Common myeloid progenitor, CD34-positive (primary cell): ENCODE data around the gene JAG2.
A peak's percentile ranks its signal among the peaks of the same experiment; 100 is the strongest.

ENCODE experiments used
- CTCF ChIA-PET: fragments of 350-600 bp; sonication (Branson Sonifier 250); formaldehyde crosslinking; loops from one replicate; lab custom pipeline; 2021; ENCODE audit warnings: antibody characterized with exemption; lab: Charles Lee
- POLR2A ChIA-PET: fragments of 350-600 bp; sonication (Branson Sonifier 250); formaldehyde crosslinking; loops from one replicate; lab custom pipeline; 2021; ENCODE audit warnings: antibody characterized with exemption; lab: Charles Lee
- DNase-seq, 3 donors: peaks; one replicate each; pipeline versions ENCODE4 v3.0.0 to v3.0.0-alpha.2; 2013
- H3K27ac ChIP-seq, 2 experiments: 1 replicate in 1 of 2; 2 replicates in 1 of 2; pipeline ENCODE4 v1.7.0; 2013; ENCODE audit warnings: inconsistent platforms in 2 of 2, low read length in 2 of 2, mild to moderate bottlenecking in 2 of 2, low read depth in 1 of 2, moderate library complexity in 1 of 2; ENCODE audit not compliant: severe bottlenecking in 2 of 2, insufficient read depth in 1 of 2, poor library complexity in 1 of 2
- H3K27me3 ChIP-seq, 5 experiments: replicated peaks in 2 of 5; 1 replicate in 3 of 5; 2 replicates in 2 of 5; pipeline versions ENCODE4 v1.6.1 to v1.7.0; 2013; ENCODE audit warnings: low read length in 4 of 5, mild to moderate bottlenecking in 2 of 5, moderate library complexity in 2 of 5, inconsistent platforms in 1 of 5; ENCODE audit not compliant: insufficient read depth in 5 of 5, control insufficient read depth in 4 of 5
- H3K36me3 ChIP-seq, 4 experiments: 1 replicate in 2 of 4; 2 replicates in 2 of 4; pipeline versions ENCODE4 v1.6.1 to v1.7.0; 2013; ENCODE audit warnings: low read length in 3 of 4, control low read depth in 1 of 4, mild to moderate bottlenecking in 1 of 4; ENCODE audit not compliant: control insufficient read depth in 4 of 4, insufficient read depth in 4 of 4
- H3K4me1 ChIP-seq, 4 experiments: 1 replicate in 3 of 4; 2 replicates in 1 of 4; pipeline versions ENCODE4 v1.6.1 to v1.7.1; 2013; ENCODE audit warnings: low read length in 3 of 4, mild to moderate bottlenecking in 3 of 4, control low read depth in 1 of 4, inconsistent platforms in 1 of 4, moderate library complexity in 1 of 4; ENCODE audit not compliant: control insufficient read depth in 4 of 4, insufficient read depth in 4 of 4; ENCODE audit errors: control extremely low read depth in 1 of 4
- H3K4me3 ChIP-seq, 7 experiments: 1 replicate in 4 of 7; 2 replicates in 3 of 7; pipeline versions ENCODE4 v1.5.1 to v1.7.0; 2013; ENCODE audit warnings: mild to moderate bottlenecking in 7 of 7, low read length in 6 of 7, moderate library complexity in 6 of 7, inconsistent platforms in 2 of 7, low read depth in 2 of 7, control low read depth in 1 of 7; ENCODE audit not compliant: insufficient read depth in 4 of 7, control insufficient read depth in 1 of 7; ENCODE audit errors: extremely low read depth in 1 of 7
- H3K9me3 ChIP-seq, 5 experiments: 1 replicate in 4 of 5; 2 replicates in 1 of 5; pipeline versions ENCODE4 v1.6.1 to v1.7.1; 2013; ENCODE audit warnings: low read length in 4 of 5, mild to moderate bottlenecking in 2 of 5, inconsistent platforms in 1 of 5, low read depth in 1 of 5, moderate library complexity in 1 of 5; ENCODE audit not compliant: control insufficient read depth in 4 of 5, insufficient read depth in 2 of 5; ENCODE audit errors: control extremely low read depth in 1 of 5
- WGBS: methylation state at CpG from one replicate; pipeline ENCODE4 v1.1.5; 2013; ENCODE audit not compliant: insufficient coverage; 5-methylcytosine and 5-hydroxymethylcytosine counted together

JAG2 gene

GRCh38 chr14:105172476-105172875, 3.9 kb upstream of the JAG2 start:
- POLR2A ChIA-PET = no interaction called here
- H3K9me3 ChIP-seq = no peaks in the 10 kb centered on the region

DNA sequence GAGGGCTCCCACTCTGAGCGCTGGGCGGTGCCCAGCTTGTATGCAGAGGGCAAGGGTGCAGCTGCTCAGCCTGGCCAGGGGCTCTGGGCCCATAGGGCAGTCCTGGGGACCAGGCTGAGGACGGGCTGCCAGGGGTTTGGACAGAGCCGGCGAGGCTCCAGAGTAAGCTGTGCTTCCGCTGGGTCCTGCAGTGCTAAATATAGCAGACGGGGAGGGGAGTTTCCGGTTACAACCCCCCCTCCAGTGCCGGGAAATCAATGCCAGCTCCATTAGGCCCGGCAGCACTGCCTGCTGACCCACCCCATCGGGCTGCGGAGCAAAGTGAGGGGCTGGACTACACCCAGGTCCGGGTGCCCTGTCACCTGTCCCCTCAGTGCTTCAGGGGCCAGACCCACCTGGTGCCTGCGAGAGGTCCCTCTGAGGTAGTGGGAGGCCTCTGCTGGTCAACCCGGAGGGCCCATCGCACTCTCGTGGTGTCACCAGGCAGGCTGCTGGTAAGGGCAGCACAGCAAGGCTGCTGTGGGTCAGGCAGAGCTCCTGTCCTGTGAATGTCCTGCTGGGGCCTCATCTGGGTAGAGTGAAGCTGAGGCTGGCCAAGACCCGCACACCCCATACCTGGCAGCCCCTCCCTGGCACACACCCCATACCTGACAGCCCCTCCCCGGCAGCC, 2.6 kb upstream of the JAG2 start:
- DNase-seq = no peak
- H3K27ac ChIP-seq = no peak overlapping the region
- ChIA-PET CTCF (interaction anchor here (1.1 to 18.8 kb wide), 3 partner anchors 9 to 81 kb away, joined by 4 to 248 read pairs (median 15); no protein-coding TSS in a partner anchor), POLR2A (interaction anchor here (0.6 to 0.9 kb wide), 2 partner anchors 12 to 130 kb away, joined by 3 read pairs; partner anchors contain the start of gene BRF1)
- WGBS = 20% methylated on average over 15 of the region's 19 CpGs
- H3K4me3 ChIP-seq = peak overlapping the region in 3 of 7 experiments; percentile 6 to 38 (median 19)
- no peaks in the 10 kb centered on the region for H3K9me3 ChIP-seq
- H3K27me3 ChIP-seq = peaks cover 0 to 53% (median 31%) of the 10 kb centered on the region in 5 experiments
- H3K36me3 ChIP-seq = no peaks in the 10 kb centered on the region
- H3K4me1 ChIP-seq = peaks cover 0 to 62% (median 54%) of the 10 kb centered on the region in 4 experiments

More at GRCh38 chr14:105172476-105172875, 3.9 kb upstream of the JAG2 start:
- Histone ChIP-seq H3K27me3 (peaks cover 0 to 41% (median 23%) of the 10 kb centered on the region in 5 experiments), H3K27ac (no peak overlapping the region), H3K4me1 (peaks cover 0 to 59% (median 54%) of the 10 kb centered on the region in 4 experiments), H3K4me3 (no peak overlapping the region), H3K36me3 (no peaks in the 10 kb centered on the region)
- DNase-seq = no peak
- CTCF ChIA-PET = interaction anchor here (1.1 to 18.8 kb wide), 3 partner anchors 9 to 28 kb away, joined by 4 to 248 read pairs (median 4); no protein-coding TSS in a partner anchor
- 79% methylated on average over 6 of the region's 7 CpGs for WGBS

DNA sequence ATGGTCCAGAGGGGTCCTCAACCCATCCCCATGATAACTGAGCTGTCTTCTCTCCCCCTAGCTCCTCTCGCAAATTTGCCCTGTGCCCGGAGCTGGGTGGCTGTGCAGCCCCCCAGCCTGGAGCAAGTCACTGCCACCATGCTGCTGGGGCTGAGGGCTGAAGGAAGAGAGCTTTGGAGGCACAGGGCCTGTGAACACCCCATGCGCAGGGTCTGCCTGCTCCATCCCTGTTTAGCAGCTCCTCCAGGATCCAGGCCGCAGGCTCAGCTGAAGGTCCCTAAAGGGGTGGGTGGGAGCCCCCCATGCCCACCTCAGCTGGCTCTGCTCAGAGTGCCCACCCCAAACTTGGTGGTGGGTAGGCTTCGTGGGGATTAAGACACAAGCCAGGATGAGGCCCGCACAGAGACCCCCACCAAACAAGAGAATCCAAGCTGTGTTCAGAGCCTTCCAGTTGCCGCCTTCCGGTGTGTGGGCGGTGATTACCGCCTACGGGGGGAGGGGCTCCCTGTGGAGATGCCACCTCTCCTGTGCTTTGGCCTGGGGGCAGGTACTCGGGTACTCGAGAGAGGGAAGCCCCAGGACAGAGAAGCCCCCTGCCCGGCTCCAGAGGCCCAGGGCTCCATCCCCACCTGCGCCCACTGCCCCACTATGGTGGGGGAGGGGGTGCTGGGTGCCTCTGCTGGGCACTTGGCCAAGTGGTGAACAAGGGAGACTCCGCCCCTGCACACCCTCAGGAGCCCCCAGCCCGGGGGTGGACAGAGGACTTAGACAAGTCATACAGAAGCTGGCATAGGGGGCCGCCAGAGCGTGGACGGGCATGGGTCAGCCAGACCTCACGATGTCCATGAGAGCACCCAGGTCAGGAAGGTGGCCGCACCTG, 1.4 kb upstream of the JAG2 start:
- WGBS = 74% methylated on average over 18 of the region's 22 CpGs
- no peaks in the 10 kb centered on the region for H3K9me3 ChIP-seq
- peaks cover 0 to 53% (median 46%) of the 10 kb centered on the region in 4 experiments for H3K4me1 ChIP-seq
- no peaks in the 10 kb centered on the region for H3K36me3 ChIP-seq
- DNase-seq = no peak
- ChIA-PET CTCF (interaction anchor here (0.9 to 18.8 kb wide), 8 partner anchors 10 to 121 kb away, joined by 3 to 248 read pairs (median 6); partner anchors contain the start of gene NUDT14), POLR2A (interaction anchor here (0.6 to 0.9 kb wide), 3 partner anchors 119 to 131 kb away, joined by 3 to 5 read pairs (median 3); partner anchors contain the start of gene BRF1)
- no peak overlapping the region for H3K27ac ChIP-seq
- H3K27me3 ChIP-seq = peaks cover 0 to 56% (median 30%) of the 10 kb centered on the region in 5 experiments
- H3K4me3 ChIP-seq = no peak overlapping the region

GRCh38 chr14:105168979-105169507, 467 bp upstream of the JAG2 start:
- Histone ChIP-seq H3K9me3 (no peaks in the 10 kb centered on the region), H3K4me3 (peak overlapping the region in 3 of 7 experiments; percentile 15 to 52 (median 50)), H3K27ac (no peak overlapping the region), H3K27me3 (peaks cover 0 to 56% (median 31%) of the 10 kb centered on the region in 5 experiments), H3K4me1 (peaks cover 0 to 44% (median 36%) of the 10 kb centered on the region in 4 experiments), H3K36me3 (no peaks in the 10 kb centered on the region)
- peak; percentile 27 to 46 (median 36) for DNase-seq
- ChIA-PET POLR2A (interaction anchor here (0.7 kb wide), 1 partner anchor 132 kb away, joined by 5 read pairs; no protein-coding TSS in a partner anchor), CTCF (interaction anchor here (0.9 to 18.8 kb wide), 7 partner anchors 11 to 122 kb away, joined by 3 to 248 read pairs (median 6); partner anchors contain the start of gene NUDT14)
- 0% methylated on average over 45 of the region's 54 CpGs for WGBS

DNA sequence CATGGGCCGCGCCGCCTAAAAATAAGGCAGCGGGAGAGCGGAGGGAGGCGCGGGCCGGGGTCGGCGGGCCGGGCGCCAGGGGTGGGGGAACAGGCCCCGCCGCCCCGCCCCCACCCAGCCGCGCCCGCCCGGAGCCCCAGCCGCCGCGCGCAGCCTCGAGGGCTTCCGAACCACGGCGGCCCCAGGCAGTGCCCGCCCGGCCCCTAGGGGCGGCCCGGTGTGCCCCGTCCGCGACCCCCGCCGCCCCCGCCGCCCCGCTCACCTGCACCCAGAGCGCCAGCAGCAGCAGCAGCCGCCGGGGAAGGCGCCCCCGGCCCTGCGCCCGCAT, 519 bp downstream of the JAG2 start:
- Histone ChIP-seq H3K27ac (no peak overlapping the region), H3K36me3 (no peaks in the 10 kb centered on the region), H3K27me3 (peaks cover 0 to 56% (median 27%) of the 10 kb centered on the region in 5 experiments), H3K9me3 (no peaks in the 10 kb centered on the region), H3K4me3 (peak overlapping the region in 4 of 7 experiments; percentile 30 to 57 (median 36)), H3K4me1 (peaks cover 0 to 37% (median 31%) of the 10 kb centered on the region in 4 experiments)
- ChIA-PET POLR2A (interaction anchor here (1.7 kb wide), 1 partner anchor 12 kb away, joined by 3 read pairs; no protein-coding TSS in a partner anchor), CTCF (interaction anchor here (1.6 to 18.8 kb wide), 2 partner anchors 32 to 77 kb away, joined by 4 to 248 read pairs; no protein-coding TSS in a partner anchor)
- WGBS = 0% methylated on average over 25 of the region's 46 CpGs
- no peak for DNase-seq

DNA sequence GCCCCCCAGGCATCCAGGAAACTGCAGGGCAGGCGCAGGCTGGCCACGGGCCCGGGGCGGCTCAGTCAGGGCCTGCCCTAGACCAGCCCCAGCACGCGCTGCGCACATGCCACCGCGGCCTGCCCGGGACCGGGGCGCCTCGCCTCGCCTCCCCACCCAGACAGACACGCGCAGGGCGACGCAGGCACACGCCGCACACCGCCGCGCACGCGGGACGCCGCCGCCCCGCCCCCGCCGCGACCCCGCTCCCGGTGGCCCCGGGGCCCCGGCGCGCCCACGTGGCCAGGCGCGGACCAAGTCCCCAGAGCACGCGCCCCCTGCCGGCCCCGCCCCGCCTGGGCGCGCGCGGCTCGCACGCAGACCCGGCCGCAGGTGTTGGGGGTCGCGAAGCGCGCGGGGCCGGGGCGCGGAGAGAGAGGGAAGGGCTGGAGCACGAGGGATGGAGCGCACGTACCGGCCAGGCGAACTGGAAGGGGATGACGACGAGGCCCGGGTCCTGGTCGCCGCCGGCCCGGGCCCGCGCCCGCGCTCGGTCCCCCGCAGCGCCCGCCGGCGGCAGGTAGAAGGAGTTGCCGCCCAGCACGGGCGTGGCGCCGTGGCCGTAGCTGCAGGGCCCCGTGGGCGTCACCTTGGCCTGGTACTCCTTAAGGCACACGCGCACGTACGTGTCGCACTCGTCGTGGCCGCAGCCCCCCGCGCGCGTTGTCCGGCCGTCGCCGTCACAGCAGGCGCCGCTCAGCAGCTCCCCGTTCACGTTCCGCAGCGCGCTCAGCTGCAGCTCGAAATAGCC, 1.1 kb downstream of the JAG2 start:
- peak in 2 of 3 donors; percentile 33 to 48 for DNase-seq
- ChIA-PET CTCF (interaction anchor here (1.6 to 18.8 kb wide), 2 partner anchors 33 to 76 kb away, joined by 4 to 248 read pairs; no protein-coding TSS in a partner anchor), POLR2A (interaction anchor here (1.7 kb wide), 1 partner anchor 13 kb away, joined by 3 read pairs; no protein-coding TSS in a partner anchor)
- 5% methylated on average over 96 of the region's 116 CpGs for WGBS
- Histone ChIP-seq H3K27ac (no peak overlapping the region), H3K9me3 (no peaks in the 10 kb centered on the region), H3K4me1 (peaks cover 0 to 37% (median 31%) of the 10 kb centered on the region in 4 experiments), H3K27me3 (peaks cover 0 to 52% (median 24%) of the 10 kb centered on the region in 5 experiments), H3K4me3 (peak overlapping the region in 5 of 7 experiments; percentile 17 to 57 (median 33)), H3K36me3 (no peaks in the 10 kb centered on the region)
